PC-9 (cell line): ENCODE measurements around the gene ANKRD6. TPM values are rescaled to one million over a fixed set of nuclear protein-coding genes. Genes with fewer than 3 reads are reported as not detected.

Experiments
- BruUV-seq: library from RNA; stranded (reverse); fragments of 400-500 nt; replicated peaks from 2 replicates; lab custom pipeline; 2021; lab: Mats Ljungman, UMichigan
- CTCF ChIA-PET: fragments of 300-600 bp; sonication (Branson Sonifier 250); formaldehyde crosslinking; loops from one replicate; lab custom pipeline; 2022; ENCODE audit warnings: antibody characterized with exemption; lab: Charles Lee
- POLR2A ChIA-PET: fragments of 300-600 bp; sonication (Branson Sonifier 250); formaldehyde crosslinking; loops from one replicate; lab custom pipeline; 2022; ENCODE audit warnings: antibody characterized with exemption; ENCODE audit not compliant: unreplicated experiment; lab: Charles Lee
- DNase-seq, 2 experiments: peaks; one replicate each; pipeline versions ENCODE4 v3.0.0 to v3.0.0-alpha.2; 2015 to 2022; ENCODE audit warnings: mixed read lengths in 1 of 2
- H2AFZ ChIP-seq: fragments of 200-600 bp; sonication (generic); 2 replicates; pipeline ENCODE4 v1.8.1; 2017; ENCODE audit warnings: antibody characterized with exemption
- H3F3A ChIP-seq: fragments of 200-600 bp; sonication (generic); 2 replicates; pipeline ENCODE4 v1.8.1; 2017; ENCODE audit warnings: antibody characterized with exemption, mild to moderate bottlenecking, low read depth; ENCODE audit not compliant: insufficient read depth
- H3K27ac ChIP-seq: fragments of 200-600 bp; sonication (generic); 2 replicates; pipeline ENCODE4 v1.6.1; 2016; ENCODE audit warnings: mixed run types
- H3K27me3 ChIP-seq: fragments of 200-600 bp; sonication (generic); 2 replicates; pipeline ENCODE4 v1.6.1; 2016; ENCODE audit warnings: low read depth, mixed run types; ENCODE audit not compliant: insufficient read depth
- H3K36me3 ChIP-seq: fragments of 200-600 bp; sonication (generic); 2 replicates; pipeline ENCODE4 v1.6.1; 2016; ENCODE audit warnings: low read depth, mixed run types
- H3K4me1 ChIP-seq: fragments of 200-600 bp; sonication (generic); replicated peaks from 2 replicates; pipeline ENCODE4 v1.6.1; 2016; ENCODE audit warnings: mixed run types; ENCODE audit not compliant: insufficient read depth
- H3K4me2 ChIP-seq: fragments of 200-600 bp; sonication (generic); 2 replicates; pipeline ENCODE4 v1.6.1; 2017; ENCODE audit warnings: mixed run types
- H3K4me3 ChIP-seq: fragments of 200-600 bp; sonication (generic); 2 replicates; pipeline ENCODE4 v1.6.1; 2016; ENCODE audit warnings: mixed run types
- H3K79me2 ChIP-seq: fragments of 200-600 bp; sonication (generic); 2 replicates; pipeline ENCODE4 v1.6.1; 2017; ENCODE audit warnings: low read depth, mixed run types
- H3K9me2 ChIP-seq: fragments of 200-600 bp; sonication (generic); 2 replicates; pipeline ENCODE4 v1.8.1; 2017; ENCODE audit warnings: mild to moderate bottlenecking; ENCODE audit not compliant: insufficient read depth
- H3K9me3 ChIP-seq: fragments of 200-600 bp; sonication (generic); 2 replicates; pipeline ENCODE4 v1.8.1; 2016; ENCODE audit warnings: low read depth; ENCODE audit not compliant: insufficient read depth
- H4K20me1 ChIP-seq: fragments of 200-600 bp; sonication (generic); 2 replicates; pipeline ENCODE4 v1.8.1; 2017; ENCODE audit not compliant: insufficient read depth
- CTCF ChIP-seq: fragments of 200-600 bp; sonication (generic); conservative IDR thresholded peaks from 2 replicates; pipeline ENCODE4 v1.6.1; 2017; ENCODE audit warnings: mixed run types, antibody characterized with exemption, mild to moderate bottlenecking, moderate library complexity
- EZH2 ChIP-seq: fragments of 200-600 bp; sonication (generic); IDR thresholded peaks from 2 replicates; pipeline ENCODE4 v1.8.0; 2017; ENCODE audit warnings: antibody characterized with exemption, low read depth
- intact Hi-C: fragments of 100-400 bp; cut with micrococcal nuclease; formaldehyde crosslinking; loops from one replicate; pipeline ENCODE4 v1.10.0; 2022; ENCODE audit not compliant: unreplicated experiment
- total RNA-seq: library from RNA; stranded (reverse); gene quantifications from 2 replicates; pipeline ENCODE4 v1.2.3, GENCODE V29; 2021

ANKRD6 gene
- total RNA-seq, 1 experiment from 2014 or later: 1.8 TPM

GRCh38 chr6:89527634-89528033, 94.7 kb downstream of the ANKRD6 start:
- no peak overlapping the region for H3K27ac ChIP-seq
- peak; percentile 5 to 77 for DNase-seq
- H3K27me3 ChIP-seq: no peaks in the 10 kb centered on the region
- ChIA-PET POLR2A (no interaction called here), CTCF (no interaction called here)
- intact Hi-C loops: no loop called here
- H3K36me3 ChIP-seq: no peaks in the 10 kb centered on the region
- TF ChIP-seq CTCF (no peak), EZH2 (no peak)
- H3K9me3 ChIP-seq: no peaks in the 10 kb centered on the region
- no peaks in the 10 kb centered on the region for H3K79me2 ChIP-seq
- H4K20me1 ChIP-seq: no peaks in the 10 kb centered on the region
- BruUV-seq: no TSS peak
- H3K4me1 ChIP-seq: peaks cover 8% of the 10 kb centered on the region
- no peak overlapping the region for H3K4me2 ChIP-seq
- H2AFZ ChIP-seq: no peak overlapping the region
- no peak overlapping the region for H3K4me3 ChIP-seq
- H3K9me2 ChIP-seq: no peaks in the 10 kb centered on the region
- no peaks in the 10 kb centered on the region for H3F3A ChIP-seq

GRCh38 chr6:89528866-89529265, 95.9 kb downstream of the ANKRD6 start:
- H4K20me1 ChIP-seq: no peaks in the 10 kb centered on the region
- TF ChIP-seq CTCF (no peak), EZH2 (no peak)
- no peak overlapping the region for H2AFZ ChIP-seq
- no peaks in the 10 kb centered on the region for H3K9me3 ChIP-seq
- no peaks in the 10 kb centered on the region for H3K9me2 ChIP-seq
- no peak overlapping the region for H3K4me2 ChIP-seq
- ChIA-PET CTCF (no interaction called here), POLR2A (no interaction called here)
- no peaks in the 10 kb centered on the region for H3K79me2 ChIP-seq
- H3K27me3 ChIP-seq: no peaks in the 10 kb centered on the region
- no peak for DNase-seq
- H3F3A ChIP-seq: no peaks in the 10 kb centered on the region
- H3K4me1 ChIP-seq: peaks cover 8% of the 10 kb centered on the region
- no peak overlapping the region for H3K4me3 ChIP-seq
- BruUV-seq: no TSS peak
- H3K36me3 ChIP-seq: no peaks in the 10 kb centered on the region
- intact Hi-C loops: no loop called here
- no peak overlapping the region for H3K27ac ChIP-seq

GRCh38 chr6:89530982-89531381, 98.0 kb downstream of the ANKRD6 start:
- Histone ChIP-seq H3K27ac (no peak overlapping the region), H3K9me2 (no peaks in the 10 kb centered on the region), H3K4me1 (peaks cover 8% of the 10 kb centered on the region), H3K27me3 (no peaks in the 10 kb centered on the region), H3K4me3 (no peak overlapping the region), H3K9me3 (no peaks in the 10 kb centered on the region), H4K20me1 (no peaks in the 10 kb centered on the region), H3K79me2 (no peaks in the 10 kb centered on the region), H3K4me2 (no peak overlapping the region), H2AFZ (no peak overlapping the region), H3K36me3 (no peaks in the 10 kb centered on the region), H3F3A (no peaks in the 10 kb centered on the region)
- no TSS peak for BruUV-seq
- TF ChIP-seq CTCF: no peak
- TF ChIP-seq EZH2: no peak
- ChIA-PET CTCF (no interaction called here), POLR2A (no interaction called here)
- DNase-seq: no peak
- intact Hi-C loops: no loop called here
